CD4-positive, alpha-beta T cell (primary cell): ENCODE measurements around the gene CCNI2. TPM values are rescaled to one million over a fixed set of nuclear protein-coding genes. Genes with fewer than 3 reads are reported as not detected.

Experiments used
- total RNA-seq, 174 experiments: library from RNA in 2 of 174; stranded (reverse) in 2 of 174; gene quantifications; one replicate each; pipeline ENCODE4 v1.2.3 and lab custom pipeline; 2021 to 2026

CCNI2 gene
- total RNA-seq, 2 experiments from 2014 or later, result 7.2 to 8.8 TPM

Other genes starting within 250 kb of the CCNI2 start
- not detected for gene IL5, start 203.9 kb upstream of the CCNI2 start, total RNA-seq
- gene RAD50, start 190.4 kb upstream of the CCNI2 start, total RNA-seq, result 10 to 100 TPM; 12.7 to 13.4 TPM
- gene IL13, start 89.3 kb upstream of the CCNI2 start, total RNA-seq, result under 1 TPM in 1 of 2 experiments, not detected in 1; 0.17 TPM
- not detected for gene IL4, start 73.4 kb upstream of the CCNI2 start, total RNA-seq
- 10 to 100 TPM; 10.2 to 12.4 TPM for gene KIF3A, start 9.9 kb upstream of the CCNI2 start, total RNA-seq
- gene SEPTIN8, start 29.8 kb downstream of the CCNI2 start, total RNA-seq, result 1 to 10 TPM; 4.4 to 5.3 TPM
- not detected for gene SOWAHA, start 65.9 kb downstream of the CCNI2 start, total RNA-seq
- gene SHROOM1, start 83.2 kb downstream of the CCNI2 start, total RNA-seq, result under 1 TPM in 1 of 2 experiments, not detected in 1; 0.59 TPM
- 1 to 10 TPM in 1 of 2 experiments, under 1 TPM in 1; 0.91 to 1.6 TPM for gene GDF9, start 119.0 kb downstream of the CCNI2 start, total RNA-seq
- gene UQCRQ, start 119.2 kb downstream of the CCNI2 start, total RNA-seq, result 100 to 1,000 TPM; 119 to 132 TPM
- under 1 TPM; 0.30 to 0.31 TPM for gene LEAP2, start 126.2 kb downstream of the CCNI2 start, total RNA-seq
- 100 to 1,000 TPM in 1 of 2 experiments, 10 to 100 TPM in 1; 97.9 to 103 TPM for gene AFF4, start 216.2 kb downstream of the CCNI2 start, total RNA-seq